ENCODE data around the gene PAPOLB. TPM values are rescaled to one million over a fixed set of nuclear protein-coding genes. Genes with fewer than 3 reads are reported as not detected.

PAPOLB gene
- total and polyA plus RNA-seq, 2 donors = 0.04 to 2.2 TPM

DNA sequence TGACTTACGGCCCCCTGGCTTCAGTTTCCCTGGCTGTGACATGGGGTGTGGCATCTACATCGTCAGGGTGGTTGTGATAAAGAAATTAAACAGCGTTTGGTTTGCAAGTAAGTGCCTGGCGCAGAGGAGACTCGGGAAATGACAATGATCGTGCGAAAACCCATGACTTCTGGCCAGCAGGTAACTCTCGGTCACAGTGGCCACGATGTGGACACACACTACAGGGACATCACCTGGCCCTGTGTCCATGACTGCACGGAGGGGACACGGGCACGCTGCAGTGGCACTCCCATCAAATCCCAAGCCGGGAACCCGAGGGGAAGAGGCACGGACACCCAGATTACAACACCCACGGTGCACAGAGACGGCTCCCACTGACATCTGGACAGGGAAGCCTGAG is 28.7 kb downstream of the PAPOLB start:
- H3K4me1 ChIP-seq (ENCODE audit: insufficient read depth) = no peaks in the 10 kb centered on the region
- H3K27ac ChIP-seq (ENCODE audit: low read depth) = no peak overlapping the region
- no peaks in the 10 kb centered on the region for H3K36me3 ChIP-seq (ENCODE audit: insufficient read depth)
- no peak for DNase-seq (ENCODE audit: extremely low spot score)
- H3K4me3 ChIP-seq (ENCODE audit: low read depth, low read length) = no peak overlapping the region
- WGBS = 88% methylated on average over 17 of the region's 17 CpGs

DNA sequence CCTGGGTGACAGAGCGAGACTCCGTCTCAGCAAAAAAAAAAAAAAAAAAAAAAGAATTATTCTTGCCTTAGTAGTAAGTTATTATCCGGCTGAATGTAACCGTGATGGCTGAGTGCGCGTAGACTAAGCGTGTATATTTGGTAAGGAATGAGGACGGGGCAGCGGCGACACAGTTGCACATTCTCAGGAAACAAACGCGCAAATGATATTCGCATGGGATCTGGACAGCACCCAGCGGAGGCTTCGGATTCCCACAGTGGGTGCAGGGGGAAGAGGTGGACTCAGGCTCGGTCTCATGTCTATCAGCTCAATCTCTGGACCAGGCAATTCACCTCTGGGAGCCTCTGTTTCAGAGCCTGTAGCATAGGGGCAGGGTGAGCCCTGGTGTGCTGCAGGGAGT is 29.1 kb downstream of the PAPOLB start:
- no peak overlapping the region for H3K27ac ChIP-seq (ENCODE audit: low read depth)
- WGBS = 96% methylated on average over 16 of the region's 16 CpGs
- H3K36me3 ChIP-seq (ENCODE audit: insufficient read depth) = no peaks in the 10 kb centered on the region
- no peak overlapping the region for H3K4me3 ChIP-seq (ENCODE audit: low read depth, low read length)
- no peaks in the 10 kb centered on the region for H3K4me1 ChIP-seq (ENCODE audit: insufficient read depth)
- DNase-seq (ENCODE audit: extremely low spot score) = no peak

DNA sequence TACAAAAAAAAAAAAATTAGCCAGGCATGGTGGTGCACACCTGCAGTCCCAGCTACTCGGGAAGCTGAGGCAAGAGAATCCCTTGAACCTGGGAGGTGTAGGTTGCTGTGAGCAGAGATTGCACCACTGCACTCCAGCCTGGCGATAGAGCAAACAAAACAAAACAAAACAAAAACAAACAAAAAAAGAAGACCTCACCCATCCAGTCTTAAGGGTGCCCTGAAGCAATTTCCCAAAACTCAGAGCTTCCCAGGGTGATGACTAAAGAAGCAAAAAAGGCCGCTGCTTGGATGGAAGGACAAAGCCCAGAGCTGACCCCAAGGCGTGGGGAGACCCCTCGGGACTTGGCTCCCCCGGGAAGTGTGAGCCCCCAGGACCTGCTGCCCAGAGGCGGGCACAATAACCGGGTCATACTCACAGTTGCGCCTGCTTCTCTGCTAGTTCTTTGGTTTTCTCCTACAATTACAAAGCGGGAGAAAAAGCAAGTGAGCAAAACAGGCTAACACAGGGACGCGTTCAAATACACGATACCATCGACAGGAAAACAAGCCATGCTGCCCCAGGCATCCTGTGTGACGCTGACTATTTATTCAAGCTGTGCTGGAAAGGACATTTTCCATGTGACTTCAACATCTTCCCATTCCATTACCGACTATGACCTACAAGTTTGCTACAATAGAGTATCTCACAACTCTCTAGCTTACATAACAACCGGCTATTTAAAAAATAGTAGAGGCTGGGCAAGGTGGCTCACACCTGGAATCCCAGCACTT is 29.9 kb downstream of the PAPOLB start:
- no peaks in the 10 kb centered on the region for H3K36me3 ChIP-seq (ENCODE audit: insufficient read depth)
- WGBS = 89% methylated on average over 17 of the region's 17 CpGs
- DNase-seq (ENCODE audit: extremely low spot score) = no peak
- H3K4me3 ChIP-seq (ENCODE audit: low read depth, low read length) = no peak overlapping the region
- H3K4me1 ChIP-seq (ENCODE audit: insufficient read depth) = no peaks in the 10 kb centered on the region
- H3K27ac ChIP-seq (ENCODE audit: low read depth) = no peak overlapping the region

DNA sequence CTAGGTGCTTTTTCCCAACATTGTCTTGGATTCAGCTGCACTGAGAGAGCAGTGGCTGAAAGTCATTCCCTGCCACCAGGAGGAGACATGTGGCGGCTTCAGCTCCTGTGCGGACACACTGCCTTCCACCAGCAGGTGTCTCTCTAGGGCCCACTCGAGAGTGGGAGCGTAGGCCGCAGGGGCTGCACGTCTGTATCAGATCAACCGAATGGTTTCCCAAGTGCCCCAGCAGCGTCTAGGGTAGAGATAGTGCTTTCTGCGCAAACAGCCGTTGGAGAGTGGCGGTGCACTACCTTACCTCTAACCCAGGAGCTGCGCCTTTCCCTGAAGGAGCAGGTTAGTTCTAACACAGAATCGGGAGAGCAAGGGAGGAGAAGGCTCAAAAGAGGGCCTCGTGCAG is 31.7 kb downstream of the PAPOLB start:
- Histone ChIP-seq H3K4me3 (ENCODE audit: low read depth, low read length) (no peak overlapping the region), H3K27ac (ENCODE audit: low read depth) (no peak overlapping the region), H3K36me3 (ENCODE audit: insufficient read depth) (no peaks in the 10 kb centered on the region), H3K4me1 (ENCODE audit: insufficient read depth) (no peaks in the 10 kb centered on the region)
- peak; percentile 37 for DNase-seq (ENCODE audit: extremely low spot score)
- 40% methylated on average over 14 of the region's 14 CpGs for WGBS

DNA sequence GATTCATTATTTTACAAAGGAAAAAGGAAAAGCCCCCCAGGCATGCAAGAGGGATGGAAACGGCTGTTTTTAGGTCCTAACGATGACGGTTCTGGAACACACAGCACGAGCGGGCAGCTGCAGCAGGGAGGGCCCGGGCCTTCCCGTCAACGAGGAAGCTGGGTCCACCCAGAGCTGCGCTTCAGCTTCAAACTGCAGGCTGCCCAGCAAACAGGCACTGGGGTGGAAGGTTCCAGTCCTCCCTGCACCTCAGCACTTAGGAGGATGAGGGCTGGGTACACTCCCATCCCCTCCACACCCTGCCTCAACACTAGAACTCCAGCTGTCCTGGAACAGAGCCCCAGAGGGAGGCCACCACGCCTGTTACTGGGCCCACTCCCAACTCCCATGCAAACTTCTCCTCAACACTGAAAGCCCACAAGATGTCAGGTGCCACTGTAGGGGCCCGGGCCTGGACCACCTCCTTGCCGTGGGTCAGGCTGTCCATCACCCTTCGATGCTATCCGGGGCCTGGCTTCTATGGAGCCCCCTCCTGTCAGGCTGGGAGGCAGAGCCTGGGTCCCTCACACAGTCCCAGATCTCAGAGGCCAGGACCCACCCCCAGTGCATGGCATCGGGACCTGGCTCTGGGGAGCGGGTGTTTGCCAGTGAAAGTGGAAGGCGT is 33.0 kb downstream of the PAPOLB start:
- no peaks in the 10 kb centered on the region for H3K36me3 ChIP-seq (ENCODE audit: insufficient read depth)
- no peaks in the 10 kb centered on the region for H3K4me1 ChIP-seq (ENCODE audit: insufficient read depth)
- no peak for DNase-seq (ENCODE audit: extremely low spot score)
- H3K4me3 ChIP-seq (ENCODE audit: low read depth, low read length) = no peak overlapping the region
- H3K27ac ChIP-seq (ENCODE audit: low read depth) = no peak overlapping the region
- WGBS = 84% methylated on average over 17 of the region's 17 CpGs

DNA sequence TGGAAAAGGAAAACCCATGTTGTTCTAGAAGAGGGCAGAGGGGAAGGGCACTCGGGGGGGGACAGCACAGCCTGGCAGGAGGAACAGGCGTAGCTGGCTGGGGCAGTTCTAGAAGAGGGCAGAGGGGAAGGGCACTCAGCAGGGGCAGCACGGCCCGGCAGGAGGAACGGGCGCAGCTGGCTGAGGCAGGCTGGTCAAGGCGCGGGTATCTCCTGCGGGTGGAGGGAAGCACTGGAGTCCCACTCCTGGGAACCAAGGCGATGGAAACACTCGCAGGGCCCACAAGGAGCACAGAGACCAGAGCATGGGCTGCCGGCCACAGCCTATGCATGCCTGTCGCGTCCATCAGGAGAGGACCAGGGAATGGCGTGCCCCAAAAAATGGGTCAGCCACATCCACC is 36.7 kb downstream of the PAPOLB start:
- H3K4me3 ChIP-seq (ENCODE audit: low read depth, low read length) = no peak overlapping the region
- H3K27ac ChIP-seq (ENCODE audit: low read depth) = no peak overlapping the region
- no peaks in the 10 kb centered on the region for H3K4me1 ChIP-seq (ENCODE audit: insufficient read depth)
- DNase-seq (ENCODE audit: extremely low spot score) = no peak
- 91% methylated on average over 15 of the region's 15 CpGs for WGBS
- no peaks in the 10 kb centered on the region for H3K36me3 ChIP-seq (ENCODE audit: insufficient read depth)

DNA sequence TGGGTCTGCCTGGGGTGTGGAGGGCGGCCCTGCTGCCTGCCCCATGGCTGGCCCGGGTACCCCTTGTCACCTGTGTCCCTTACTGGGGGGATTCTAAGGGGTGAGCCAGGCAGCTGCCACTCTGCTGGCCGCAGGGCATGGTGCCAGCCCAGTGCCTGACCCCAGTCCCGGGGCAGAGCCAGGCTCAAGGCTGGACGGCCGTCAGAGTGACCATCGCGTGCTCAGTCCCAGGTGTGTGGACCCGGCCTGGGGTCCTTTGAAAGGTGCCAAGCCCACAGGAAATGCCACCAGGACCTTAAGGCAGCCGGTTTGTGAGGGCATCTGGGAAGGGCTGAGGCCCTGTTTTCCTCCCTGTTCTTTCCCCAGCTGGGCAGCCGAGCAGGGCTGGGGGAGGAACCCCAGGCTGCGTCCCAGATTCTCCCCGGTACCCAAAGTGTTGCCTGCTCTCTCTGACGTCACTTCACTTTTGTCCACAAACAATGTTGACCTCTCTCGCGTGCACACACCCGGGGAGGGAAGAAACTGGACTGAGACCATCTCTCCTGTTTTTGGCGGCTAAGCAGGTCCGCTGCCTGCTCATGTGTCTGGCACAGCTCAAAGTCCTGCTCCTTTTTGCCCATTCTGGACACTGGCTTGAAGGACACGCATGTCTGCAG is 37.6 kb downstream of the PAPOLB start:
- DNase-seq (ENCODE audit: extremely low spot score) = no peak
- 84% methylated on average over 20 of the region's 20 CpGs for WGBS
- Histone ChIP-seq H3K4me1 (ENCODE audit: insufficient read depth) (no peaks in the 10 kb centered on the region), H3K27ac (ENCODE audit: low read depth) (no peak overlapping the region), H3K4me3 (ENCODE audit: low read depth, low read length) (no peak overlapping the region), H3K36me3 (ENCODE audit: insufficient read depth) (no peaks in the 10 kb centered on the region)

DNA sequence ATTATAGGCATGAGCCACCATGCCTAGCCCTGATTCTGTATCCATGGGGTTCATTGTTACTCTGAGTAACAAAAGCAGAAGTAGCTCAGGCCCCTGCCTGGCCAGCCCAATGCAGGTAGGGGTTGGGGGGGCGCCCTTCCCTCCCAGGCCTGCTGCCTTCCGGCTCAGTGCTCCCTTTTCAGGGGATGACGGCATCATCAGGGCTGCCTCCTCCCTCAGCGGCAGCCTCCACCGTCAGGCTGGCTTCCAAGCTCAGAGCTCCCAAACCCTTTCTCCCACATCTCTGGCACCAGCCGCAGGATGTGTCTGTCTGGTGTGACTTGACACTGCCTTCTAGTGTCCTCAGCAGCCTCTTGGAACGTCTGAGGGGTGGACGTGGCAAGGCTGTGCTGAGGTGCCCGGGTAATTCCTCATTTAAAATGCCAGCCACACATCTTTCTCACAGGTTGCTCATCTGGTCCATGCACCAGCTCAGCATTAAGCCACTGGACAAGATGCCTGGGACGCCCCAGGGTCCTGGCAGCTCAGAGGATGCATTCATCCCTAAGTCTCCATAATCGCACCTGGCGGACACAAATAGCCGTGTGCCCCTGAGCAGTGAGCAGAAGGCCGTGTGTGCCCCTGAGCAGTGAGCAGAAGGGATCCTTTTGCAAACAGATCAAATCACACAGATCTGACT is 38.2 kb downstream of the PAPOLB start:
- H3K36me3 ChIP-seq (ENCODE audit: insufficient read depth) = no peaks in the 10 kb centered on the region
- H3K27ac ChIP-seq (ENCODE audit: low read depth) = no peak overlapping the region
- DNase-seq (ENCODE audit: extremely low spot score) = no peak
- H3K4me3 ChIP-seq (ENCODE audit: low read depth, low read length) = no peak overlapping the region
- H3K4me1 ChIP-seq (ENCODE audit: insufficient read depth) = no peaks in the 10 kb centered on the region
- WGBS = 79% methylated on average over 14 of the region's 14 CpGs

DNA sequence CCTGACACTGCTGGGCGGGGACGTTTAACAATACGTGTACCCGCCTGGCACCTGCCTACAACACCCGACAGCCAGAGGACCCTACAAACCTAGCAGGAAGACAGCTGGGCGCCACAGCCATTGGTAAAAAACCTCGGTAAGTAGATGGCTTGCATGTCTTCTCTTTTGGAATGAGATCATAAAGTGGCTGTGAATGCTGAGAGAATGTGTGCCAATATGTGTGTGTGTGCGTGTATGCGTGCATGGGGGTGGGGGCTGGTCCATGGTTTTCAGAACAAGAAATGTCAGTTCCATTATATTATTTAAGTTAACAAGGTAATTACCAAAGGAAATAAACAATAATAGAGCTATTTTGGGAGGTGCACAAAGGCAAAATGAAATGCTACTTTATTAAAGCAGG is 39.2 kb downstream of the PAPOLB start:
- Histone ChIP-seq H3K4me1 (ENCODE audit: insufficient read depth) (no peaks in the 10 kb centered on the region), H3K36me3 (ENCODE audit: insufficient read depth) (no peaks in the 10 kb centered on the region), H3K4me3 (ENCODE audit: low read depth, low read length) (no peak overlapping the region), H3K27ac (ENCODE audit: low read depth) (no peak overlapping the region)
- 85% methylated on average over 9 of the region's 9 CpGs for WGBS
- DNase-seq (ENCODE audit: extremely low spot score) = no peak

DNA sequence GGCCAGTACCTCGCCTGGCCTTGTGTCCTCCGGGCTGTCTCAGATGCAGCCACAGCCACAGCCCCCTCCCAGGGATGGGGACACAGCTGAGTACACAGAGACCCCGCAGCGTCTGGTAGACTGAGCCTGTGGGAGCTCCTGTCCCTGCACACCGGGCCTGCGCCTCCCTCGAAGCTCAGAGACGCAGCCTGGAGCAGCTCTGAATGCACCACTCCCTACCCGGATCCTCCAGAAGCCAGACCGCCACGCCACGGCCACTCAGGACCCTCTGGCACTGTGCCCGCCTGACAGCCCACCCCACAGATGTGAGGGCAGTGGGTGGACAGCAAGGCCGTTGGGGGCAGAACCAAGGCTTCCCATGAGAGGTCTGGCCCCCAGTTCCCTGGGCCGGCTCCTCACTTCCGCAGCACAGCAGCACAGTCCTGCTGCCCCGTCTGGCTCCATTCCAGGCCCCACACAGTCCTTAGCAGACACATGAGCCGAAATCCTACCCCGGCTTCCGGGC is 40.8 kb downstream of the PAPOLB start:
- 84% methylated on average over 20 of the region's 20 CpGs for WGBS

DNA sequence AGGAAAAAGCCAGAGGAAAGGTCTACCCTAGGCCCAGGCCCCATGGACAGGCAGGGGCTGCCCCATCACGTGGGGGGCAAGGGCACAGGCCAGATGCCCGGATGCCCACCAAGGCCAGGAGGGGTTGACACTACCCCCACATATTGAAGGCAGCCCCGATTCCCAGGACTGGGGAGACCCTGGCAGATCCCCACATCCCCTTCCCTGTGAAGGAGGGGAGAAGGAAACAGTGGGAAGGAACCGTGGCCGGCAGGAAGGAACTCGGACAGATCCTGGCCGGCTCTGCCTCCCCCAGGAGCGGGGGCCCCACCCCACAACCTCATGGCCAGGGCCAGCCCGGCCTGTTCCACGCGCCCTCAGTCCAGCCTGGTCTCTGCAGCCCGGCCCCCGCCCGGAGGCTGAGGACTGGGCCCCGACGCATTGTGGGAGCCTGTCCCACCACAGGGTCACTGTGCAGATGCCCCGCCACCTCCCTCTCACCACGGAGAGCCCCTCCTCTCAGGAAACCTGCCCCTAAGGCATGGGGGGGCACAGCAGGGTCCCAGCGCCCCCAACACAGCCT is 41.3 kb downstream of the PAPOLB start:
- Histone ChIP-seq H3K4me3 (ENCODE audit: low read depth, low read length) (no peak overlapping the region), H3K36me3 (ENCODE audit: insufficient read depth) (no peaks in the 10 kb centered on the region), H3K27ac (ENCODE audit: low read depth) (no peak overlapping the region), H3K4me1 (ENCODE audit: insufficient read depth) (no peaks in the 10 kb centered on the region)
- DNase-seq (ENCODE audit: extremely low spot score) = no peak
- 72% methylated on average over 19 of the region's 19 CpGs for WGBS

More for the DNA sequence above, 40.8 kb downstream of the PAPOLB start:
- Histone ChIP-seq H3K36me3 (ENCODE audit: insufficient read depth) (no peaks in the 10 kb centered on the region), H3K4me1 (ENCODE audit: insufficient read depth) (no peaks in the 10 kb centered on the region), H3K27ac (ENCODE audit: low read depth) (no peak overlapping the region), H3K4me3 (ENCODE audit: low read depth, low read length) (no peak overlapping the region)
- DNase-seq (ENCODE audit: extremely low spot score) = no peak

DNA sequence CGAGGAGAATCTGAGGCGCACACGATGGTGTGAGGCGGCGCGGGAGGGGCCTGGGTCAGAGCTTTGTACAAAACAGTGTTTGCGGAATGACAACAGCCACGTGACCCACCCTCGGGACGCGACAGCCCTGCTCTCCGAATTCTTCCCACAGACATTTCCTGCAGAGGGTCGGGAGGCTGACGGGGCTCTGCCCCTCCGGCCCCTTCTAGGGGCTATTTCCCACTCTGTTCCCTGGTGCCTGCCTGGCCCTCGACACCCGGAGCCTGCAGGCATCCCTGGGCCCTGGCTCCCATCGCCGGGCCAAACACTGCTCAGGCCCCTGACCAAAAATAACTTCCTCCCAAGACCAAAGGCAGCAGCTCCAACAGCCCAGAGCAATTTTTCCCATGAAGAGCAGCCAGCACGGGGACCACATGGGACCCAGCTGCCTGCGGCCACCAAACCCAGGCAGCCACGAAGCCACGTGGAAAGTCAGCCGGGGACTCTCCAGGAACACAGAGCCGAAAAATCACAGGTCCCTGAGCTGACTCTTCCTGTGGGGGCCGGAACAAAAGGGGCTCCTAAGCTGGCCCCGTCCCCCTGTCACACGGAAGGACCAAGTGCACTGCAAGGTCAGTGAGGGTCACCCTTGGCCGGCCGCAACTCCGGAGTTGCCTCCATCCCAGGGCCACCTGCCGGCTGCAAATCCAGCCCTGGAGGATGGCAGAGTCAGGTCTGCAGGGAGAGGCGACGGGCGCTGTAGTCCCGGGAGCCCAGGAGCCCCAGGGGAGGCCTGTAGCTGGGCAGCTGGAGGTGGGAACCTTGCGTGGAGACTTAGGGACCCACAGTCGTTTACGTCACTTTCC is 42.0 kb downstream of the PAPOLB start:
- Histone ChIP-seq H3K27ac (ENCODE audit: low read depth) (no peak overlapping the region), H3K4me1 (ENCODE audit: insufficient read depth) (no peaks in the 10 kb centered on the region), H3K4me3 (ENCODE audit: low read depth, low read length) (no peak overlapping the region), H3K36me3 (ENCODE audit: insufficient read depth) (no peaks in the 10 kb centered on the region)
- DNase-seq (ENCODE audit: extremely low spot score) = no peak
- 74% methylated on average over 39 of the region's 39 CpGs for whole genome bisulfite sequencing

Data from urinary bladder (tissue), 4 donors.